K562 (cell line): ENCODE data around the gene TM4SF4. TPM values are rescaled to one million over a fixed set of nuclear protein-coding genes. Genes with fewer than 3 reads are reported as not detected.

Experiments
- ATAC-seq: fragments of 200-7000 bp; cut with Tn5 transposase; 3 replicates; pipeline ENCODE4 v1.9.1; 2020; ENCODE audit warnings: moderate library complexity
- BruUV-seq: library from RNA; stranded (reverse); fragments of 400-500 nt; replicated peaks from 2 replicates; lab custom pipeline; 2021; lab: Mats Ljungman, UMichigan
- CTCF ChIA-PET: fragments of 300-600 bp; formaldehyde crosslinking; extraction: SDS; loops from one replicate; lab custom pipeline; 2021; ENCODE audit warnings: low intra/inter-chr PET ratio; lab: Yijun Ruan, JAX
- POLR2A ChIA-PET: fragments of 300-600, 350-650 bp; sonication (Branson Sonifier 250); formaldehyde crosslinking; extraction: SDS; loops from one replicate; lab custom pipeline; 2021; ENCODE audit warnings: antibody characterized with exemption, inconsistent platforms; lab: Yijun Ruan, JAX
- DNase-seq, 4 experiments: peaks; one replicate each; pipeline versions ENCODE4 v3.0.0 to v3.0.0-alpha.2; 2011 to 2018; ENCODE audit warnings: low spot score in 3 of 4, mixed read lengths in 3 of 4; ENCODE audit errors: extremely low read depth in 1 of 4
- FAIRE-seq: peaks from 2 replicates; lab custom pipeline; 2011; peaks lifted over from hg19 to GRCh38; lab: Jason Lieb, UNC
- H2AFZ ChIP-seq: 2 replicates; pipeline ENCODE4 v1.6.0; 2011; ENCODE audit warnings: low read depth, low read length, control low read depth, inconsistent platforms
- H3K27ac ChIP-seq: fragments of 200-600 bp; 3 replicates; pipeline ENCODE4 v1.8.0; 2011; ENCODE audit warnings: low read depth, mild to moderate bottlenecking, control low read depth, inconsistent platforms, low read length, moderate library complexity, mixed read lengths; ENCODE audit errors: extremely low read depth
- H3K27me3 ChIP-seq, 2 experiments: fragments of 300-600 bp in 1 of 2; 2 replicates in 1 of 2; 3 replicates in 1 of 2; pipeline versions ENCODE4 v1.6.0 to v1.8.0; 2011; ENCODE audit warnings: inconsistent platforms in 2 of 2, low read length in 2 of 2, mild to moderate bottlenecking in 1 of 2, mixed read lengths in 1 of 2, moderate library complexity in 1 of 2; ENCODE audit not compliant: control insufficient read depth in 2 of 2, insufficient read depth in 2 of 2
- H3K36me3 ChIP-seq: fragments of 300-600 bp; 3 replicates; pipeline ENCODE4 v1.8.0; 2011; ENCODE audit warnings: mild to moderate bottlenecking, low read length, inconsistent platforms; ENCODE audit not compliant: control insufficient read depth, insufficient read depth
- H3K4me1 ChIP-seq, 2 experiments: fragments of 200-600 bp in 1 of 2; replicated peaks in 1 of 2; 2 replicates in 1 of 2; 3 replicates in 1 of 2; pipeline versions ENCODE4 v1.5.1 to v1.8.0; 2011; ENCODE audit warnings: inconsistent platforms in 2 of 2, low read length in 2 of 2, mild to moderate bottlenecking in 1 of 2, mixed read lengths in 1 of 2, moderate library complexity in 1 of 2; ENCODE audit not compliant: control insufficient read depth in 2 of 2, insufficient read depth in 2 of 2
- H3K4me2 ChIP-seq: 2 replicates; pipeline ENCODE4 v1.6.1; 2011; ENCODE audit warnings: low read length, control low read depth, inconsistent platforms, mixed read lengths; ENCODE audit not compliant: insufficient read depth
- H3K4me3 ChIP-seq: fragments of 200-600 bp; sonication (generic), shearing (Covaris generic); 2 replicates; pipeline ENCODE4 v1.5.1; 2016; ENCODE audit warnings: control low read depth, inconsistent platforms
- H3K79me2 ChIP-seq: fragments of 200-600 bp; 3 replicates; pipeline ENCODE4 v1.8.0; 2011; ENCODE audit warnings: low read length, inconsistent platforms; ENCODE audit not compliant: control insufficient read depth, insufficient read depth
- H3K9ac ChIP-seq, 2 experiments: 2 replicates each; pipeline versions ENCODE4 v1.6.0 to v1.6.1; 2011; ENCODE audit warnings: low read depth in 2 of 2, low read length in 2 of 2, control low read depth in 1 of 2, inconsistent platforms in 1 of 2, mild to moderate bottlenecking in 1 of 2, mixed read lengths in 1 of 2; ENCODE audit not compliant: insufficient read depth in 1 of 2
- H3K9me1 ChIP-seq: one replicate; pipeline ENCODE4 v1.6.0; 2011; ENCODE audit warnings: inconsistent platforms, mild to moderate bottlenecking, low read length, moderate library complexity; ENCODE audit not compliant: control insufficient read depth, insufficient read depth
- H3K9me3 ChIP-seq: replicated peaks from 2 replicates; pipeline ENCODE4 v1.5.1; 2011; ENCODE audit warnings: low read depth, low read length, inconsistent platforms; ENCODE audit not compliant: control insufficient read depth, insufficient read depth
- H4K20me1 ChIP-seq: replicated peaks from 2 replicates; pipeline ENCODE4 v1.6.1; 2011; ENCODE audit warnings: low read length, inconsistent platforms, mixed read lengths; ENCODE audit not compliant: control insufficient read depth, insufficient read depth
- GABPB2 ChIP-seq: fragments of 250-450 bp; sonication (Bioruptor Pico); conservative IDR thresholded peaks from 2 replicates; pipeline ENCODE4 v1.5.1; 2021; ENCODE audit warnings: mild to moderate bottlenecking
- RFX1 ChIP-seq: fragments of 450-650 bp; IDR thresholded peaks from 2 replicates; pipeline ENCODE4 v1.6.1; 2016; ENCODE audit warnings: mild to moderate bottlenecking, moderate library complexity
- ZNF175 ChIP-seq: fragments of 200-800 bp; sonication (Bioruptor generic); IDR thresholded peaks from 2 replicates; pipeline ENCODE4 v1.6.1; 2016; ENCODE audit warnings: low read depth, mild to moderate bottlenecking, missing genetic modification characterization, missing compliant biosample characterization
- ZNF217 ChIP-seq: sonication (generic); formaldehyde crosslinking; IDR thresholded peaks from 2 replicates; pipeline ENCODE4 v1.8.0; 2022; ENCODE audit warnings: mild to moderate bottlenecking, missing genetic modification reagents
- WGBS: fragments of 100-300 bp; shearing (Covaris generic); methylation state at CpG from one replicate; pipeline ENCODE4 v1.1.6; 2016; ENCODE audit warnings: low coverage, mixed read lengths; ENCODE audit not compliant: insufficient coverage; ENCODE audit errors: missing lambda C conversion rate; 5-methylcytosine and 5-hydroxymethylcytosine counted together
- in situ Hi-C: fragments of 300-500 bp; cut with MboI; formaldehyde crosslinking; loops from 4 replicates; pipeline ENCODE4 v1.15.0; 2018; ENCODE audit warnings: inconsistent platforms, mixed read lengths
- intact Hi-C: fragments of 100-400 bp; cut with micrococcal nuclease; formaldehyde crosslinking; loops from 2 replicates; pipeline ENCODE4 v1.14.2; 2022
- polyA plus RNA-seq, 8 experiments: library from polyadenylated mRNA; depleted of rRNA in 4 of 8; stranded (reverse) in 5 of 8; unstranded in 3 of 8; fragments of >200 nt; fragmentation: Nextera tagmentation in 2 of 8; fragmentation: Illumina TruSeq in 1 of 8; extraction: Ambion mirVana in 2 of 8; extraction: Trizol in 1 of 8; gene quantifications; 2 replicates each; pipeline versions ENCODE4 v1.2.1 to v1.2.3, GENCODE V29; 2011 to 2014; ENCODE audit warnings: inconsistent platforms in 1 of 8, missing spikeins in 1 of 8
- total RNA-seq, 7 experiments: library from RNA; depleted of rRNA in 6 of 7; stranded (reverse); fragments of >200 nt in 6 of 7; fragmentation: Illumina TruSeq in 2 of 7; extraction: Trizol in 2 of 7; gene quantifications; 2 replicates each; pipeline versions ENCODE4 v1.2.1 to v1.2.3, GENCODE V29; 2011 to 2021; ENCODE audit warnings: low replicate concordance in 1 of 7
- TF ChIP-seq, protein P1 (sequence below): IDR thresholded peaks from 3 replicates; pipeline ENCODE4 v1.6.1; 2011; ENCODE audit warnings: borderline replicate concordance, mild to moderate bottlenecking; ENCODE audit not compliant: insufficient read length, insufficient read depth
- TF ChIP-seq, protein P2 (sequence below), 2 experiments: IDR thresholded peaks; 2 replicates each; pipeline ENCODE4 v1.6.1; 2011; ENCODE audit warnings: borderline replicate concordance in 1 of 2, control low read depth in 1 of 2, low read depth in 1 of 2, low read length in 1 of 2, mild to moderate bottlenecking in 1 of 2, mixed read lengths in 1 of 2, moderate library complexity in 1 of 2; ENCODE audit not compliant: insufficient read depth in 1 of 2, insufficient read length in 1 of 2, poor library complexity in 1 of 2, severe bottlenecking in 1 of 2; ENCODE audit errors: extremely low read depth in 1 of 2
- TF ChIP-seq, protein P3 (sequence below): sonication (generic); formaldehyde crosslinking; IDR thresholded peaks from 2 replicates; pipeline ENCODE4 v1.8.0; 2022; ENCODE audit warnings: missing genetic modification reagents, mild to moderate bottlenecking, moderate library complexity, borderline replicate concordance

TM4SF4 gene
- total and polyA plus RNA-seq, 9 of the 15 experiments (the other 6 are each of a cell fraction or from before 2014, with no cell fraction given), result 0.31 TPM; not detected in 8

DNA sequence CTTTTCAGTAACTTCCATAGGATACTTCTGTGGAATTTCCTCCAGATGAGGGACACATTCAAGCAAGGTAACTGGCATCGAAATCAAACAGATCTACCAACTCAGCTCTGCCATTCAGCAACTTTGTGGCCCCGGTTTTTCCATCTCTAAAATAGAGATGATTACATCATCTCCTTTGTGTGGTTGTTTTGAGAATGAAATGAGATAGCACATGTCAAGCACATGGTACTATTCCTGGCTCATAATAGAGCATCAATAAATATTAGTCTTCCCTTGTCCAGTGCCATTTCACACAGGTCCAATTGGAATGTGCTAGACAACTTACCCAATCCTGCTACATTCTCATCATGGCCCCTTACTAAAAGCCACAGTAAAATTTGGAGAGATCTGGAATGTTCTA, 24.2 kb upstream of the TM4SF4 start:
- no peak for FAIRE-seq
- Histone ChIP-seq H3K9me3 (no peaks in the 10 kb centered on the region; the same call in 1 of the 2 replicates), H3K36me3 (no peaks in the 10 kb centered on the region), H3K4me1 (no peaks in the 10 kb centered on the region), H4K20me1 (no peaks in the 10 kb centered on the region), H3K4me3 (no peak overlapping the region), H3K27me3 (no peaks in the 10 kb centered on the region), H3K79me2 (no peaks in the 10 kb centered on the region), H3K27ac (no peak overlapping the region), H3K4me2 (no peak overlapping the region), H2AFZ (no peak overlapping the region), H3K9ac (no peak overlapping the region), H3K9me1 (no peaks in the 10 kb centered on the region)
- in situ Hi-C loops (no loop called here), intact Hi-C loops (no loop called here)
- BruUV-seq, result no TSS peak
- ATAC-seq, result no peak
- POLR2A ChIA-PET, result no interaction called here
- DNase-seq, result no peak
- 3% methylated on average over 2 of the region's 2 CpGs for WGBS
- TF ChIP-seq, protein P1, sequence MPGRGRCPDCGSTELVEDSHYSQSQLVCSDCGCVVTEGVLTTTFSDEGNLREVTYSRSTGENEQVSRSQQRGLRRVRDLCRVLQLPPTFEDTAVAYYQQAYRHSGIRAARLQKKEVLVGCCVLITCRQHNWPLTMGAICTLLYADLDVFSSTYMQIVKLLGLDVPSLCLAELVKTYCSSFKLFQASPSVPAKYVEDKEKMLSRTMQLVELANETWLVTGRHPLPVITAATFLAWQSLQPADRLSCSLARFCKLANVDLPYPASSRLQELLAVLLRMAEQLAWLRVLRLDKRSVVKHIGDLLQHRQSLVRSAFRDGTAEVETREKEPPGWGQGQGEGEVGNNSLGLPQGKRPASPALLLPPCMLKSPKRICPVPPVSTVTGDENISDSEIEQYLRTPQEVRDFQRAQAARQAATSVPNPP, result no peak
- TF ChIP-seq ZNF217 (CRISPR knock-in tag), result no peak
- TF ChIP-seq RFX1, result no peak
- no peak for TF ChIP-seq GABPB2
- TF ChIP-seq, protein P2, sequence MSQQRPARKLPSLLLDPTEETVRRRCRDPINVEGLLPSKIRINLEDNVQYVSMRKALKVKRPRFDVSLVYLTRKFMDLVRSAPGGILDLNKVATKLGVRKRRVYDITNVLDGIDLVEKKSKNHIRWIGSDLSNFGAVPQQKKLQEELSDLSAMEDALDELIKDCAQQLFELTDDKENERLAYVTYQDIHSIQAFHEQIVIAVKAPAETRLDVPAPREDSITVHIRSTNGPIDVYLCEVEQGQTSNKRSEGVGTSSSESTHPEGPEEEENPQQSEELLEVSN (IDR thresholded peaks at IDR 0.05; ENCODE audit: borderline replicate concordance in 1 of 2, extremely low read depth in 1 of 2, insufficient read depth in 1 of 2, insufficient read length in 1 of 2, low read depth in 1 of 2, low read length in 1 of 2, poor library complexity in 1 of 2, severe bottlenecking in 1 of 2), result no peak
- TF ChIP-seq ZNF175 (CRISPR knock-in tag), result no peak
- TF ChIP-seq, protein P3, sequence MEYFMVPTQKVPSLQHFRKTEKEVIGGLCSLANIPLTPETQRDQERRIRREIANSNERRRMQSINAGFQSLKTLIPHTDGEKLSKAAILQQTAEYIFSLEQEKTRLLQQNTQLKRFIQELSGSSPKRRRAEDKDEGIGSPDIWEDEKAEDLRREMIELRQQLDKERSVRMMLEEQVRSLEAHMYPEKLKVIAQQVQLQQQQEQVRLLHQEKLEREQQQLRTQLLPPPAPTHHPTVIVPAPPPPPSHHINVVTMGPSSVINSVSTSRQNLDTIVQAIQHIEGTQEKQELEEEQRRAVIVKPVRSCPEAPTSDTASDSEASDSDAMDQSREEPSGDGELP (CRISPR knock-in tag), result no peak
- CTCF ChIA-PET, result no interaction called here
